RWPE2 (cell line): ENCODE measurements around the gene SEL1L3.

Experiments
- ATAC-seq: fragments of 200-7000 bp; cut with Tn5 transposase; 3 replicates; pipeline ENCODE4 v1.9.1; 2021; ENCODE audit warnings: low read depth
- DNase-seq: peaks from one replicate; pipeline ENCODE4 v3.0.0-alpha.2; 2020; ENCODE audit warnings: low spot score
- H3K27ac ChIP-seq: fragments of 450-650 bp; 2 replicates; pipeline ENCODE4 v1.5.1; 2017; ENCODE audit warnings: mild to moderate bottlenecking; ENCODE audit not compliant: poor library complexity, severe bottlenecking
- H3K27me3 ChIP-seq: fragments of 250-450 bp; sonication (Bioruptor Pico); 2 replicates; pipeline ENCODE4 v1.5.1; 2021; ENCODE audit warnings: mild to moderate bottlenecking, moderate library complexity; ENCODE audit not compliant: insufficient read depth, poor library complexity, severe bottlenecking
- H3K36me3 ChIP-seq: fragments of 250-450 bp; sonication (Bioruptor Pico); 2 replicates; pipeline ENCODE4 v1.5.1; 2020; ENCODE audit warnings: low read depth, mild to moderate bottlenecking, moderate library complexity
- H3K4me1 ChIP-seq: fragments of 250-450 bp; sonication (Bioruptor Pico); 2 replicates; pipeline ENCODE4 v1.5.1; 2021; ENCODE audit warnings: mild to moderate bottlenecking, moderate library complexity; ENCODE audit not compliant: insufficient read depth, poor library complexity, severe bottlenecking
- H3K4me3 ChIP-seq: fragments of 250-450 bp; sonication (Bioruptor Pico); 2 replicates; pipeline ENCODE4 v1.5.1; 2021; ENCODE audit warnings: mild to moderate bottlenecking, moderate library complexity; ENCODE audit not compliant: severe bottlenecking
- H3K9me3 ChIP-seq: fragments of 250-450 bp; sonication (Bioruptor Pico); 2 replicates; pipeline ENCODE4 v1.5.1; 2021; ENCODE audit warnings: mild to moderate bottlenecking, moderate library complexity; ENCODE audit not compliant: severe bottlenecking
- CTCF ChIP-seq: fragments of 450-650 bp; IDR thresholded peaks from one replicate; pipeline ENCODE4 v1.5.1; 2017; ENCODE audit warnings: mild to moderate bottlenecking, moderate library complexity; ENCODE audit not compliant: poor library complexity, severe bottlenecking

The SEL1L3 gene

GRCh38 chr4:25713812-25714211 is 149.0 kb downstream of the SEL1L3 start:
- ATAC-seq (no peak), DNase-seq (no peak)
- Histone ChIP-seq H3K36me3 (no peaks in the 10 kb centered on the region), H3K9me3 (no peaks in the 10 kb centered on the region), H3K4me3 (no peak overlapping the region), H3K4me1 (no peaks in the 10 kb centered on the region), H3K27ac (no peak overlapping the region), H3K27me3 (no peaks in the 10 kb centered on the region)
- no peak for TF ChIP-seq CTCF

GRCh38 chr4:25712611-25713010 is 150.2 kb downstream of the SEL1L3 start:
- TF ChIP-seq CTCF = no peak
- no peak for ATAC-seq
- H3K9me3 ChIP-seq = no peaks in the 10 kb centered on the region

GRCh38 chr4:25710637-25711036 is 152.2 kb downstream of the SEL1L3 start:
- no peaks in the 10 kb centered on the region for H3K4me1 ChIP-seq
- no peaks in the 10 kb centered on the region for H3K27me3 ChIP-seq
- H3K9me3 ChIP-seq = no peaks in the 10 kb centered on the region
- H3K36me3 ChIP-seq = no peaks in the 10 kb centered on the region
- H3K4me3 ChIP-seq = no peak overlapping the region
- no peak overlapping the region for H3K27ac ChIP-seq
- ATAC-seq = no peak
- TF ChIP-seq CTCF = no peak
- DNase-seq = no peak

More at GRCh38 chr4:25712611-25713010, 150.2 kb downstream of the SEL1L3 start:
- H3K36me3 ChIP-seq = no peaks in the 10 kb centered on the region
- H3K27ac ChIP-seq = no peak overlapping the region
- H3K27me3 ChIP-seq = no peaks in the 10 kb centered on the region
- DNase-seq = no peak
- H3K4me1 ChIP-seq = no peaks in the 10 kb centered on the region
- no peak overlapping the region for H3K4me3 ChIP-seq

GRCh38 chr4:25704516-25704915 is 158.3 kb downstream of the SEL1L3 start:
- H3K9me3 ChIP-seq = no peaks in the 10 kb centered on the region
- H3K36me3 ChIP-seq = no peaks in the 10 kb centered on the region
- ATAC-seq (no peak), DNase-seq (no peak)
- no peaks in the 10 kb centered on the region for H3K4me1 ChIP-seq
- H3K27ac ChIP-seq = no peak overlapping the region
- no peak for TF ChIP-seq CTCF
- H3K27me3 ChIP-seq = no peaks in the 10 kb centered on the region
- no peak overlapping the region for H3K4me3 ChIP-seq

GRCh38 chr4:25703731-25704388 is 158.9 kb downstream of the SEL1L3 start:
- ATAC-seq (no peak), DNase-seq (no peak)
- no peaks in the 10 kb centered on the region for H3K9me3 ChIP-seq
- TF ChIP-seq CTCF = no peak
- H3K27ac ChIP-seq = no peak overlapping the region
- H3K4me3 ChIP-seq = no peak overlapping the region
- no peaks in the 10 kb centered on the region for H3K4me1 ChIP-seq
- H3K27me3 ChIP-seq = no peaks in the 10 kb centered on the region
- H3K36me3 ChIP-seq = no peaks in the 10 kb centered on the region
